ES-I3 (cell line): ENCODE measurements around the gene TNRC6B.

ENCODE experiments used
- H3K36me3 ChIP-seq: 2 replicates; pipeline ENCODE4 v1.6.1; 2013; ENCODE audit warnings: mild to moderate bottlenecking, low read length, control low read depth, moderate library complexity; ENCODE audit not compliant: insufficient read depth
- H3K4me1 ChIP-seq: 2 replicates; pipeline ENCODE4 v1.6.1; 2013; ENCODE audit warnings: mild to moderate bottlenecking, control low read depth, low read length; ENCODE audit not compliant: insufficient read depth
- H3K9ac ChIP-seq: 2 replicates; pipeline ENCODE4 v1.6.1; 2013; ENCODE audit warnings: low read depth, mild to moderate bottlenecking, low read length, moderate library complexity
- H3K9me3 ChIP-seq: 2 replicates; pipeline ENCODE4 v1.6.1; 2013; ENCODE audit warnings: mild to moderate bottlenecking, low read length, moderate library complexity; ENCODE audit not compliant: control insufficient read depth, insufficient read depth

The TNRC6B gene

DNA sequence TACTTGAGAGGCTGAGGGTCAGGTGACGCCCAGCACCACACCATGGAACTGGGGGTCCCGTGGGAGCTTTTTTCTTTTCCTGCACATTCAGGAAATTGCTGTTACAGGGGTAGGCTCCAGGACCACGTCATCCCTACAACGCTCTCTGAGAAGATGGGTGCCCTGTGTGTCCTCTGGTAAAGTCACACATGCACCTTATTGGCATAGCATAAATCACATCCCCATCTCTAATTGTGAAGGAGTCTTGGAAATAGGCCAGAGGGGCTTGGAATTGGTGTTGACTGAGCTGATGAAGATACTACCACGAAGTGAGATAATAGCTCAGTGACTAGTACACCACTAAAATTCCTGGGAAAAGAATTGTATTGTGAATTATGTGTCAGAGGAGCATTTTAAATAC is 57.6 kb downstream of the TNRC6B start:
- peaks cover 7% of the 10 kb centered on the region; the same call in 1 of the 2 replicates for H3K36me3 ChIP-seq
- peaks cover 12% of the 10 kb centered on the region; the same call in 1 of the 2 replicates for H3K4me1 ChIP-seq
- no peak overlapping the region for H3K9ac ChIP-seq
- no peaks in the 10 kb centered on the region for H3K9me3 ChIP-seq

- peaks cover 21% of the 10 kb centered on the region for H3K4me1 ChIP-seq
- H3K36me3 ChIP-seq: peaks cover 7% of the 10 kb centered on the region; the same call in 1 of the 2 replicates
- H3K9ac ChIP-seq: no peak overlapping the region
- no peaks in the 10 kb centered on the region for H3K9me3 ChIP-seq
These were observed 58.5 kb downstream of the TNRC6B start for GRCh38 chr22:40236131-40236665.

DNA sequence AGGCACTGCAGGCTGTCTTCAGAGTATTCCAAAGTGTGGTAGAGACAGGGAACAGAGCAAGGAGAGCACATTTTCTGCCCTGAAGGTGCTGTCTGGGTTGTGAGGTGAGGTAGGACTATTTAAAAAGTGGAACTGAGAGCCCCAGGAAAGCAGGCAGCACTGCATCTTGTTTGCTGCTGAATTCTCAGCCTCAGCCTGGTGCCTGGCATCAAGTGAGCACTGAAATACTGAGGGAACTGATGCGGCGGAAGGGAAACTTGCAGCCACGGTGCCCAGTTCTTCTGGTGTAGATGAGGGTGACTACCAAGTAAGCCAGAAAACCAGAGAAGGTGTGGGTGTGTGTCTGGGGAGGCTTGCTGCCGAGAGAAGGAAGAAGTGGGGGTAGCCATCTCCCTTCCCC is 59.5 kb downstream of the TNRC6B start:
- H3K36me3 ChIP-seq: 0 out of 2 replicates have a peak, but pooled peaks cover 3% of the 10 kb centered on the region
- H3K4me1 ChIP-seq: peaks cover 22% of the 10 kb centered on the region
- H3K9ac ChIP-seq: no peak overlapping the region
- H3K9me3 ChIP-seq: no peaks in the 10 kb centered on the region

GRCh38 chr22:40237788-40238424 is 60.2 kb downstream of the TNRC6B start:
- H3K4me1 ChIP-seq: peaks cover 22% of the 10 kb centered on the region
- H3K9ac ChIP-seq: no peak overlapping the region
- H3K36me3 ChIP-seq: 0 out of 2 replicates have a peak, but pooled peaks cover 3% of the 10 kb centered on the region
- H3K9me3 ChIP-seq: no peaks in the 10 kb centered on the region

- H3K4me1 ChIP-seq: peaks cover 22% of the 10 kb centered on the region
- H3K9me3 ChIP-seq: no peaks in the 10 kb centered on the region
- H3K9ac ChIP-seq: no peak overlapping the region
- H3K36me3 ChIP-seq: 0 out of 2 replicates have a peak, but pooled peaks cover 3% of the 10 kb centered on the region
These were observed 61.0 kb downstream of the TNRC6B start for GRCh38 chr22:40238425-40239344.

GRCh38 chr22:40239345-40239683 is 61.6 kb downstream of the TNRC6B start:
- Histone ChIP-seq H3K4me1 (peaks cover 22% of the 10 kb centered on the region), H3K9ac (no peak overlapping the region)

DNA sequence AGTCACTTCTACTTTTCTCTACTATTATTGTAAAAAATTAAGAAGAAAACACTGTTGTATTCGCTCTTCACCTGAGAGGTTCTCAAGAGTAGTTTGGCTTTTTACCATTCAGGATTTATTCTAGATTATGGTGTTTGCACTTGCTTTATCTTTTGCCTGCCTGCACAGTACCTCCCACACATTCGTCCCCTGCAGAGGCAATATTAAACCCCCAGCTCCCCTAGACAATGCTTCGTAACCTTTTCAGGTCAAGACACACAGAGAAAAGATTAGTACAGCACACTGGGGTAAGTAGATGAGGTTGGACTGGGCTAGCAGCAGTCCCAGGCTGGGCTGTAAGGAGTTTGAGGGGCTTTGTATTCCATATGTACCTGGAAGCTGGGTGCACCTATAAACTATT is 62.4 kb downstream of the TNRC6B start:
- Histone ChIP-seq H3K36me3 (no peaks in the 10 kb centered on the region), H3K9me3 (no peaks in the 10 kb centered on the region), H3K4me1 (peaks cover 22% of the 10 kb centered on the region), H3K9ac (no peak overlapping the region)

More at GRCh38 chr22:40239345-40239683, 61.6 kb downstream of the TNRC6B start:
- H3K9me3 ChIP-seq: no peaks in the 10 kb centered on the region
- H3K36me3 ChIP-seq: no peaks in the 10 kb centered on the region

DNA sequence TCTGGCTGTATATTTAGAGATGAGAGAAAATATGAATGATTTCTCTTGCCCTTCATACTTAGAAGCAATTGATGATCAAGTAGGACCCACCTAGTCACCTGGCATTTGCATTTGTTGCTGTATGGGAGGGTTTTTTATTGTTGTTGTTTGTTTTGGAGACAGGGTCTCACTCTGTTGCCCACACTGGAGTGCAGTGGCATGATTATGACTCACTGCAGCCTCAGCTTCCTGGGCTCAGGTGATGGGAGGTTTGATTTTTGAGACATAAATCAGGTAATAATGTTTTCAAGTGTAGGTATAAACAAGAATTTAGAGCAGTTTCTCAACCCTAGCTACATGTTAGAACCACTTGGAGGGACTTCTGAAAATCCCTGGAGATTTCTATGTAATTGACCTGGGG is 63.0 kb downstream of the TNRC6B start:
- H3K4me1 ChIP-seq: peaks cover 22% of the 10 kb centered on the region
- H3K9ac ChIP-seq: no peak overlapping the region
- H3K36me3 ChIP-seq: no peaks in the 10 kb centered on the region
- no peaks in the 10 kb centered on the region for H3K9me3 ChIP-seq

GRCh38 chr22:40241200-40241763 is 63.6 kb downstream of the TNRC6B start:
- peaks cover 22% of the 10 kb centered on the region for H3K4me1 ChIP-seq
- no peak overlapping the region for H3K9ac ChIP-seq
- no peaks in the 10 kb centered on the region for H3K36me3 ChIP-seq
- no peaks in the 10 kb centered on the region for H3K9me3 ChIP-seq

GRCh38 chr22:40243891-40244290 is 66.2 kb downstream of the TNRC6B start:
- Histone ChIP-seq H3K4me1 (peaks cover 13% of the 10 kb centered on the region; the same call in 1 of the 2 replicates), H3K36me3 (no peaks in the 10 kb centered on the region; the same call in 1 of the 2 replicates), H3K9me3 (no peaks in the 10 kb centered on the region), H3K9ac (no peak overlapping the region)

DNA sequence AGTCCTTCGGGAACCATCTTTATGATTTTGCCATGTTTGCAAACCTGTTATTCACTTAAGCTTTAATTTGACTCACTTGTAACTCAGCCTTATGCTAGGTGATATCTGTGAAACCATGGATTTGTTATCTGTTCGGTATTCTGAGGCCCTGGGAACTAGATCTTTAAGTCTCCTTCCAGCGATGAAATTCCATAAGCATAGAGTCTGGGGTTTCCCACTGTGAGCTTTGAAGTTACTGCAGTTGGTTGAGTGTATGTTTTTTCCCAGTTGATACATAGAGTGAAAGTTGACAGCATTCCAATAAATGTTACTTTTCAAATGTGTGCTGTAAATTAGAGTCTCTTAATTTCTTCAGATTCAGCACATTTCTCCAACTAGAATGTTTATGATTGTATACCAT is 66.9 kb downstream of the TNRC6B start:
- Histone ChIP-seq H3K4me1 (peaks cover 20% of the 10 kb centered on the region), H3K9me3 (no peaks in the 10 kb centered on the region), H3K9ac (no peak overlapping the region), H3K36me3 (no peaks in the 10 kb centered on the region; the same call in 1 of the 2 replicates)

DNA sequence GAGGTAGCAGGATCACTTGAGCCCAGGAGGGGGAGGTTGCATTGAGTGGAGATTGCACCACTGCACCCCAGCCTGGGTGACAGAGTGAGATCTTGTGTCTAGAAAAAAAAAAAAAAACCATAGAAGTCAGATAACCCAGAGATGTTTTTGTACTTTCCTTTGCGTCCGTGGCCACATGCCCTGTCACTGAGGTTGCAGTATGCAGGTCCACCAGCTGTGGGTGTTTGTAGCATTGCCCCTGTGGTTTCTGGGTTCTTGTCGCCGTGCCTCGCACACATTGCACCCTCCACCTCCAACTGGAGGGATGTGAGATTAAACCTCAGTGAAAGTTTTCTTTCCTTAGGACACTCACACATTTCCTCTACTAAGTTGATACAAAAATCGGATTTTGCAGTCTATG is 70.3 kb downstream of the TNRC6B start:
- Histone ChIP-seq H3K36me3 (no peaks in the 10 kb centered on the region; the same call in 1 of the 2 replicates), H3K9ac (no peak overlapping the region), H3K9me3 (no peaks in the 10 kb centered on the region), H3K4me1 (peaks cover 12% of the 10 kb centered on the region)

- Histone ChIP-seq H3K9ac (no peak overlapping the region), H3K9me3 (no peaks in the 10 kb centered on the region), H3K36me3 (no peaks in the 10 kb centered on the region; the same call in 1 of the 2 replicates), H3K4me1 (peaks cover 12% of the 10 kb centered on the region)
These were observed 71.6 kb downstream of the TNRC6B start for GRCh38 chr22:40249286-40249685.

DNA sequence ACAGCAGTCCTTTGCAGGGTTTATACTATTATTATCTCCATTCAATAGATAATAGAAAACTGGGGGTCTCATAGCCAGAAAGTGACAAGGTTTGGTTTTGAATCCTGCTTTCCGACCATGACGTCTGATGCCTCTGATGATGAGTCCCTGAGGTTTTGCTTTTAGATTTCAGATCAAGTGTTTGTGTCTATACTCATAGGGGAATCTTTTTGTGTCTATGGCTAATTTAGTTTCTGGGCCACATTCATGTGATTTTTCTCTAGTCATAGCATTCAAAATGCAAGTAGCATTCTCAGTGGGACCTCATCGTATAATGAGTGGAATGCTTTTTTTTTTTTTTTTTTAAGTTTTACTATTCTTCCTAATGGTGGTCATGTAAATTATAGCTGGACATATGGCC is 72.9 kb downstream of the TNRC6B start:
- no peaks in the 10 kb centered on the region; the same call in 1 of the 2 replicates for H3K36me3 ChIP-seq
- no peak overlapping the region for H3K9ac ChIP-seq

More for the DNA sequence above, 72.9 kb downstream of the TNRC6B start:
- peaks cover 12% of the 10 kb centered on the region for H3K4me1 ChIP-seq
- no peaks in the 10 kb centered on the region for H3K9me3 ChIP-seq
